Measurements from ENCODE around the gene CDKN2B-AS1.
"Not testable (repeated sequence)": the region's sequence is repeated elsewhere in the genome, so short reads cannot be mapped to it uniquely, and the experiment has no call there.

CDKN2B-AS1 gene

DNA sequence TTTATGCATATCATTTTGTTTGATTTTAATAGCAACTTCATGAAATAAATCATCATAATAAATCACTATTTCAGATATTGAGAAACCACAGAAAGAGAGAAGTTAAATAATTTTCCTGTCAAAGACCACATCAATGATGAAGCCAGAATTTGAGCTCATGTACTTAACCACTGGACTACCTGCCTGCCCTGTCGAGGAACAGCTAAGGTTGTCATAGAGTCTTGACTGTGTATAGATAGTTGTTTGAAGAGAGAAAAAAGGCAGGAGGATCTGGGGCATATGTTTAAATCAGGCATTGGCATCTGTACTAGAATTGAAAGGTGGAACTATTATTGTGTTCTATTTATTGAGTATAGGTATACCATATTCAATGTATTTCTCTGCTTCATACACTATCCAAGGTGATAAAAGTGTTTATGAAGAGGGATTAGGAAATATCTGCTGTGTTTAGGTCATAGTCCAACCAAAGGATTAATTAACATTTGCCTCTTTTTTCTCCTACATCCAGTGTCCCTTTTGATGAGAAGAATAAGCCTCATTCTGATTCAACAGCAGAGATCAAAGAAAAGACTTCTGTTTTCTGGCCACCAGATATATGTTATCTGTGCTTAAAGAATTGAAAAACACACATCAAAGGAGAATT, 51.8 kb downstream of the CDKN2B-AS1 start:
- no peak for DNase-seq

- no peak for DNase-seq
Observed at GRCh38 chr9:22047596-22047995, 53.0 kb downstream of the CDKN2B-AS1 start.

- no peak for DNase-seq
Observed at GRCh38 chr9:22049411-22049810, 54.8 kb downstream of the CDKN2B-AS1 start.

GRCh38 chr9:22050924-22051323, 56.3 kb downstream of the CDKN2B-AS1 start:
- DNase-seq = peak; percentile 33

DNA sequence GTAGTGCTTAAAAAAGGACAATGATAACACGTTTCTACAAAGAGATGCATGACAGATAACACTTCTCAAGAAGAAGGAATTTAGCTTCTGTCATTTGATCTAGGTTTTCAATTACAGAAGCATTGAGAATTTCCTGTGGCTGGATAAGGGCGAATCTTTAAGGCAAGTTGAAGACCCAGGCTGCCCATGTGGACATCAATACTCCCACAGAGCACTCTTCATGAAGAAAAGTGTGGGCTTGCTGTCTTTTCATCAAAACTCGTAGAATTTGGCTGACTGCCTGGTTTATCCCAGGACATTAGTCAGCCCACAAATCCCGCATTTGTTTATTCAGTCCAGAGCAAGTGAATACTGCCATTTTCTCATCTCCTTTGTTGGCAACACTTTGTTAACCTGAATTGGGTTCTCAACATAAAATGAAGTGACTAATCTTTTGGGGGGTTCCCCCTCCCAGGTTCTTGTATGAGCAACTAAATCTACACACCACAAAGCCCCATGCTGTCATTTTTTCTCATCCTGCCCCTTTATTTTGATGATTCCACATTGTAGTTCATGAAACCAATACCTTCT, 57.9 kb downstream of the CDKN2B-AS1 start:
- no peak for DNase-seq

- no peak for DNase-seq
Observed at GRCh38 chr9:22053178-22053577, 58.6 kb downstream of the CDKN2B-AS1 start.

- DNase-seq = no peak
Observed at GRCh38 chr9:22054076-22054475, 59.5 kb downstream of the CDKN2B-AS1 start.

DNA sequence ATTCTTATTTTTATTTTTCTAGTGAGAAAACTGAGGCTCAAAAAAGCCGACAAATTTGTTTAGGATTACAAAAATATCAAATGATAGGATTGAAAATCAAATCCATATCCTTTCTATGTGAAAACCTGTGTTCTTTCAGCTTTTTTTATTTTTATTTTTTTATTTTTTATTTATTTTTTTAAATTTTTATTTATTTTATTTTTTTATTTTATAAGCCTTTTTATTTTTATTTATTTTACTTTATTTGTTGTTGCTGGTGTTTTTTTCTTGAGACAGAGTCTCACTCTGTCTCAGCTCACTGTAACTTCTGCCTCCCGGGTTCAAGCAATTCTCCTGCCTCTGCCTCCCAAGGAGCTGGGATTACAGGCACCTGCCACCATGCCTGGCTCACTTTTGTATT, 59.9 kb downstream of the CDKN2B-AS1 start:
- no peak for DNase-seq

DNA sequence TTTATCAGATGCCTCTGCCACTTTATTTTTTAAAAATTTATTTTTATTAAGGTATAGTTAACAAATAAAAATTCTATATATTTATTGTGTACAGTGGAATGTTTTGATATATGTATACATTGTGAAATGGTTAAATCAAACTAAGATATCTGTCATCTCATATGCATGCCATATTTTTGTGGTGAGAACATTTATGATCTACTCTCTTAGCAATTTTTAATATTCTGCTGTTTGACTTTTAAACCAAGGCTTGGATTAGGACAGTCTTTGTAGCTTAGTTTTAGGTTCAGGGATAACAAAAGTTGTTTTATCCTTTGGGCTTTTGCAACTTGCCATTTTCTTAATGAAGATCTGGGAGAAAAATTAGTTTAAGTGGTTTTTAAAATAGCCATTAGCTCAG, 60.5 kb downstream of the CDKN2B-AS1 start:
- no peak for DNase-seq

GRCh38 chr9:22056402-22056801, 61.8 kb downstream of the CDKN2B-AS1 start:
- no peak for DNase-seq

- DNase-seq = not testable (repeated sequence)
Observed at GRCh38 chr9:22057972-22058371, 63.4 kb downstream of the CDKN2B-AS1 start.

DNA sequence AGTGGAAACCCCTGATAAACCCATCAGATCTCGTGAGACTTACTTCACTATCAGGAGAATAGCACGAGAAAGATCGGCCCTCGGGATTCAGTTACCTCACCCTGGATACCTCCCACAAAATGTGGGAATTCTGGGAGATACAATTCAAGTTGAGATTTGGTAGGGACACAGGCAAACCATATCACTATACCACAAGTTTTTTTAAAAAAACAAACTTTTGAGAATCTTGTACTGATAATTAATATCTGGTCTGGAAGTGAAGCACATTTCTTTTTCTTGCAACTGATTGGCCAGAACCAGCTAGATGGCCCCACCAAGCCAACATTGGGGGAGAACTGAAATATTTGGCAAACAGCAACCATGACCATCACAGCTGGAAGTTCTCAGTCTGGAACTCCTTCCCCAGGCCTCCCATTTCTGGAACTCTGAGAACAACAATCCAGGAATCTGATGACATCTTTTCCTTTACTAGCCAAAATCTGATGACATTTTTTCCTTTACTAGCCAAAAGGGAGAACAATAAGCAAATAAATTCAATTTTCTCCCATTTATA, 66.3 kb downstream of the CDKN2B-AS1 start:
- no peak for DNase-seq

DNA sequence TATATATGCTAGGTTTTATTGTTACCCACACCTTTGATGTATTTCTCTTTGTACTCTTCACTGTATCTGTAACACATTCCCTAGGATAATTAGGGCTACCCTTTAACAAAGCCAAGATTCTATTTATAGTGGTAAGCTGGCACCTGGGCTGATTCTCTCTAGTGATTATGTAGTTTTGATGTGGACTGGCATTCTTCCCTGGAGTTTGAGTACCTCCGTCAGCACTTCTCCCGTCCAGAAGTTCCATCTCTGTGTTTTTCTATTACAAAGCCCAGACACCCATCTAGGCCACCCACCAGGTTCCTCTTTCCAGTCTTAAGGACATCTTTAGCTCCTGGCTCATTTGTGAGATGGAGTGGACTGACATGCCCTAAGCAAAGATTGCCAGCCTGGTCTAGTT, 70.4 kb downstream of the CDKN2B-AS1 start:
- no peak for DNase-seq

DNA sequence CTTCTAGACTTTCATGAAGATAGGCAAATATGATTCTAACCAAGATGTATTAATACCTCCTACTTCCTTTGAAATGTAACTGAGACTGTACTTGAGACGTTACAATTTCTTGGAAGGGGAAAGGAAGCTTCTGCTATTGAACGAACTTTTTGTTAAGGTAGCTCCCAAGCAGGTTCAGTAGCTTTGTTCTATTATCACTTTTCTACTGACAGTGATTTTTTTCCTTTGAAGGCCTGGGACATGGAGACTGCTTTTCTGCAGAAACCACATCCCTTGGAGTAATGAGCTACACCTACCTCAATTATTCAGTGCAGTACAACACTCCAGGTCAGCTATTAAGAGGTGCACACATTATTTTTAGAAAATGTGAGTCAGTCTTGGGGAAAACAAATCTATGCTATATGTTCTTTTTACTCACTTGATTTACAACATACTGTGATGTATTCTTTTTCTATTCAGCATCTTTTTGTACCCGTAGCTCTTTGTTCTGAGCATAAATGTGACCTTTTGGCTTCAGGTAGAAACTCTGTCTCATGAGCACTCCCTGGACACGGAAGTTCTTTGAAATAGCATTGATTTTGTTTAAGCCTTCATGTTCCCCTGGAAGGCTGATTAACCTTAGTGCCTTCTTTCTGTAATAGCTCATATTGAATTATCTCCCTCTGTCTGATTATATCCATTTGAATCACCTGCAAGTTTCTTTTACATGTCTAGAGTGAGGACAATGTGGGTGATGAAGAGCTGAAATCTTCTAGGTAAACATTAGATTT, 71.0 kb downstream of the CDKN2B-AS1 start:
- no peak for DNase-seq

GRCh38 chr9:22067196-22067595, 72.6 kb downstream of the CDKN2B-AS1 start:
- no peak for DNase-seq

- no peak for DNase-seq
Observed at GRCh38 chr9:22068369-22068768, 73.8 kb downstream of the CDKN2B-AS1 start.

DNA sequence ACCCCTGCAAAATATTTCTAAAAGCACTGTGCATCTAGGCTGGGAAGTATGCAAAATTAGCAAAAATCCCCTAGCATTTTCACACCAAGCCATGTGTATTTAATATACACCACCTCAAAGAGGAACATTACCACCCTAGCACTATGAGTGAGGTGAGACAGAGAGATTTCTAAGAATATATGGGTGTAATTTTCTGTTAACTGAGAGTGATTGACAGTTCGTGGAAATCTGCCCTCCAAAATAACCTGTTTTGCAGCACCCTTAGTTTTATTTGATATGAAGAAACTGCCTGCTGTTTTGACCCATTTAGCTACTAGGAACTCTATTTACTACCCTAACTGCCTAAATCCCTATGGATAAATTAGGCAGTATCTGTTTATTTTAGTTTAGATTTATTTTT, 78.8 kb downstream of the CDKN2B-AS1 start:
- no peak for DNase-seq

DNA sequence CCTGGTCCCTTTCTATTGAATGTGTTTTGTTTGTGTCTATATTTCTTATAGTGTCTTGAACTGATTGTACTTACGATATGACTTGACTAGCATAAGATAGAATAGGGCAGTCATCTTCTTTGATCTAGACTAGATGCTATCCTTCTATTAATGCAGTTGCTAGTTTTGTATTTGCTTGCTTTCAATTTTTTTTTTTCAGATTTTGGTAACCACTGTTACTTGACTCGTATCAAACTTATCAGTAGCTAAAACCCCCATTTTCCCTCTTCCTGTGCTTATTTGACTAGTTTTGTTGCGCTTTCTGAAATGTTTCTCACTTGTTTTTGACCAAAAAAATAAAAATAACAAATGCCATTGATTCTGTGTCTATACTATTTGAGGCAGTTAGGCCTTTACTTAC, 83.5 kb downstream of the CDKN2B-AS1 start:
- no peak for DNase-seq

DNA sequence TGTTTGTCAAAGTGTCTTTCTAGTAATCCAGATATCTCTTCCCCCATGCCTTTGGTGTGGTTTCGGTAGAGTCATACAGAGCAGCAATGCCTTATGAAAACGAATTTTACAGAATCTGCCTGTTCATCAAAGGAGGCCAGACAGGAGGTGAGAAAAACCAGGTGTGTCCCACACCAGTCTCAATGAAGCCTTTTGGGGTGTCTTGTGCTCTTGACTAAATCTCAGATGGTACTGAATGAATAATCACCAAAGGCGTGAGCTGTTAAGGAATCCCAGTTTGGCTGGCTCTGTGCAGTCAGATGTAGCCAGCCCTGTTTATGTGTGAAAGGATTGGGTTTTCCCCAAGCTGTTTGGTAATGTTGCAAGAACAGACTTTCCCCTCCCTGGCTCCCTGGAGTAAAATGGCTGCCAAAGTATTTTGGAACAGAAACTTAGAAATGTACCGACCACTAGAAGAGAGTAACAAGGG, 85.3 kb downstream of the CDKN2B-AS1 start:
- DNase-seq = no peak

- DNase-seq = no peak
Observed at GRCh38 chr9:22084336-22085035, 89.9 kb downstream of the CDKN2B-AS1 start.

DNA sequence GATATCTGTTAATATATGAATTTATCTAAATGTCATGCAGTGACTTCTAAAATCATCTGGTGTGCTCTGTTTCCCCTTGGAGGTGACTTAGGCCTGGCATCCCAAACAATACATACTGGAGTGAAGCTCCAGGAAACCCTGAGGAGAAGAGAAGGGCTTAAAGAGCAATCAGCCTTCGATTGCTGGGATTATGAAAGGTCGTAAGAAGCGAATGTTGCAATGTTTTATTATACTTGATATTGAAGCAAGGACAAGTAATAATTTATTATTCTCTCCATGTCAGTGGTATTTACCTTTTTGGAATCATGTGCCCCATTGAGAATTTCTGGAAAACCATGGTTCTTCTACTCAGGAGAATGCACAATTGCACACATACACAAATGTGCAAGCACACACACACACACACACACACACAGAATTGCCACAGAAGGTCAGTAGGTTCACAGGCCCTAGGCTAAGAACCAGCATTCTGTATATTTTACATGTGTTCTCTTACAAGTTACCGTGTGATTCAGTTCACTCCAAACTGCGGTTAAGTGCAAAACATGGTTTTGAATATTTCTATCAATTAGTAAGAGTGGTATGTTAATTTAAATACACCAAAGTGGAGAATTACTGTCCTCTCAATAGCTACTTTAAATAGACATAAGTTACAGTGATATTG, 93.6 kb downstream of the CDKN2B-AS1 start:
- no peak for DNase-seq

- DNase-seq = no peak
Observed at GRCh38 chr9:22088717-22089061, 94.1 kb downstream of the CDKN2B-AS1 start.

DNA sequence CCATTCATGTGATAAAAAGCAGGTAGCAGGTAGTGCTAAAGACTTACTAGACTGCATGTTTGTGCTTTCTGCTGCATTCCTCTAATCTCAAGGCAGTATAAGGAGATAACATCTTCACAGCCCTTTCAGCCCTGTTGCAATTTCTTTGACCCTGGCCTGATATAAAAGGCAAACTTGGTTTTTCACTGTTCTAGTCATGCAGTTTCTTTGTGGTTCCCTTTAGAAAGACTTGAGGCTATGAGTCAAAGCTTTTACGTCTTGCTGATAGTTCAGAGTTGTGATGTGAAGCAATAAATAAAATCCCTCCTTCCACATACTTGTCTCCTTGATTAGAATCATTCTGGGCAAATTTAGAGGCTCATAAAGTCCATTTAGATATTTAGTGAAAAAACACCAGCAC, 103.1 kb downstream of the CDKN2B-AS1 start:
- no peak for DNase-seq

Measured in KG1 (cell line).